Glomerular endothelial cell (primary cell): ENCODE measurements around the gene ALPI. TPM values are rescaled to one million over a fixed set of nuclear protein-coding genes. Genes with fewer than 3 reads are reported as not detected.
"Not testable (repeated sequence)": the region's sequence is repeated elsewhere in the genome, so short reads cannot be mapped to it uniquely, and the experiment has no call there.

Experiments used
- DNase-seq: peaks from one replicate; pipeline ENCODE4 v3.0.0-alpha.2; 2011; ENCODE audit warnings: low read depth, low spot score; ENCODE audit errors: extremely low read depth
- total RNA-seq: library from RNA; depleted of rRNA; stranded (reverse); fragments of >200 nt; gene quantifications from 2 replicates; pipeline ENCODE4 v1.2.3, GENCODE V29; 2015

The ALPI gene
- not detected in 2 replicates for total RNA-seq

- DNase-seq, result no peak
Observed at GRCh38 chr2:232455426-232456255, at the start of gene ALPI. TSS of gene ALPI (plus strand) at chr2:232456153. CDS start at chr2:232456200, 47 bp downstream.

- DNase-seq, result no peak
Observed at GRCh38 chr2:232406556-232407310, 49.2 kb upstream of the ALPI start, which contains the start of gene ALPG. TSS of gene ALPG (plus strand) at chr2:232406844. CDS start at chr2:232406895, 51 bp downstream.

GRCh38 chr2:232407428-232408150 lies 48.4 kb upstream of the ALPI start:
- not testable (repeated sequence) for DNase-seq

GRCh38 chr2:232408269-232408668 lies 47.7 kb upstream of the ALPI start:
- DNase-seq, result not testable (repeated sequence)

GRCh38 chr2:232409617-232410016 lies 46.3 kb upstream of the ALPI start:
- not testable (repeated sequence) for DNase-seq

GRCh38 chr2:232410238-232410900 lies 45.6 kb upstream of the ALPI start:
- no peak for DNase-seq

GRCh38 chr2:232411901-232412629 lies 43.9 kb upstream of the ALPI start:
- DNase-seq, result no peak

GRCh38 chr2:232412986-232413385 lies 43.0 kb upstream of the ALPI start:
- DNase-seq, result no peak

GRCh38 chr2:232415138-232415690 lies 40.7 kb upstream of the ALPI start:
- no peak for DNase-seq

- no peak for DNase-seq
Observed at GRCh38 chr2:232415736-232416520, 40.0 kb upstream of the ALPI start.

- DNase-seq, result no peak
Observed at GRCh38 chr2:232416521-232417470, 39.2 kb upstream of the ALPI start.

- no peak for DNase-seq
Observed at GRCh38 chr2:232417489-232417888, 38.5 kb upstream of the ALPI start.

- no peak for DNase-seq
Observed at GRCh38 chr2:232418056-232418455, 37.9 kb upstream of the ALPI start.

- DNase-seq, result no peak
Observed at GRCh38 chr2:232418466-232419244, 37.3 kb upstream of the ALPI start.

GRCh38 chr2:232419245-232420072 lies 36.5 kb upstream of the ALPI start:
- no peak for DNase-seq

- no peak for DNase-seq
Observed at GRCh38 chr2:232420073-232420454, 35.9 kb upstream of the ALPI start.
